Forelimb muscle (tissue), 1 donor: ENCODE measurements around the gene PLEKHS1. TPM values are rescaled to one million over a fixed set of nuclear protein-coding genes. Genes with fewer than 3 reads are reported as not detected.
A peak's percentile ranks its signal among the peaks of the same experiment; 100 is the strongest.
"Not testable (repeated sequence)": the region's sequence is repeated elsewhere in the genome, so short reads cannot be mapped to it uniquely, and the experiment has no call there.

Source experiments
- DNase-seq: peaks from one replicate; pipeline ENCODE4 v3.0.0-alpha.2; 2013; ENCODE audit warnings: low read depth
- polyA plus RNA-seq: library from polyadenylated mRNA; unstranded; fragments of 120-200 nt; gene quantifications from one replicate; pipeline ENCODE4 v1.2.1, GENCODE V29; 2013; ENCODE audit not compliant: insufficient read length

Gene PLEKHS1
- polyA plus RNA-seq, 1 donor = 0.05 TPM

- DNase-seq = no peak
Observed at GRCh38 chr10:113788604-113789083, 37.2 kb downstream of the PLEKHS1 start.

DNA sequence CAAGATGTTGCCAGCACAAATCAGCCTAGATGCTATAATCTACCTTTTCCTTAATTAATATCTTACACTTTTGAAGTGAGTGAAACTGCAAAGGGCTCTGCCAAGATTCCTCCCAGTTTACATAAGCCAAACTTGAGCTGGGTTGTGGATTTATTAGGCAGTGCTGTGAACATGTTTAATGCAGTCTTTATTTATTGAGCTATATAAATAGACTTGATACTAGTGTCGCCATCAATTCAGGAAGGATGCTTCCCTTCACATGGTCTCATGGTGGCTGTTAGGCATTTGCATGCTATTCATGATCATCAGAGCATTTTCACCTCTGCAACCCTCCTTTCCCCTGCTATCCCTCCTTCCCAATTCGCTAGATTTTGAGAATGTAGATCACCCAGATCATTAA lies 40.2 kb downstream of the PLEKHS1 start:
- no peak for DNase-seq

DNA sequence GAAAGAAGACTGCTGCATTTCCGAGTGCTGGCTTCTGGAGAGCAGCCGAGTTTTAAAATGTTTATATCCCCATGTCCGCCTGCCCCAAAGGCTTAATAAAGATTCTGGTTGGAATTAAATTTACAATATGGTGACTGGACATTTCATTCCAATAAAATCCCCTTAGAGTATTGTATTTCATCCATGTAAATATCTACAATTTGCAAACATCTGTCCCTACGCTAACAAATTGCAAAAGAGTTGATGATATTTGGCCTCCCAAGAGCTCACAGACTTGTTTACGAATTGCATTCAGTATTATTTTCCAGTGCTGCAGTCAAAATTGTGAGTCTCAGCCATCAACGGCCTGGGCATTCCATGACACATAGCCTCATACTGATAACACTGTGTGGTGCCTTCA lies 50.1 kb downstream of the PLEKHS1 start:
- DNase-seq = peak; percentile 49

DNA sequence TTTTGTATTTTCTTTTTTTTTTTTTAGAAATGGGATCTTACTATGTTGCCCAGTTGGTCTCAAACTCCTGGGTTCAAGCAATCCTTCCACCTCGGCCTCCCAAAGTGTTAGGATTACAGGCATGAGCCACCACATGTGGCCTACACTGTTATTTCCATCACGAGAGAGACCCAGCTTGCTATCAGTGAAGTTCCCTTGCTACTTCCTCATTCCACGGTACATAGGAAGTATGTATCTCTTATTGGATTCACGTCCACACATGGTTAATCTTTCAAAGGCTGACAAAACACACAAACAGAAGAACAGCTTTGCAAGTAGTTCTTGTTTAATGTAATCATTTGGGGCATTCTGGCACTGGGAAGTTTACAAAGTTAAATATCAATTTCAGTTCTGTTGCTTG lies 51.5 kb downstream of the PLEKHS1 start:
- no peak for DNase-seq

DNA sequence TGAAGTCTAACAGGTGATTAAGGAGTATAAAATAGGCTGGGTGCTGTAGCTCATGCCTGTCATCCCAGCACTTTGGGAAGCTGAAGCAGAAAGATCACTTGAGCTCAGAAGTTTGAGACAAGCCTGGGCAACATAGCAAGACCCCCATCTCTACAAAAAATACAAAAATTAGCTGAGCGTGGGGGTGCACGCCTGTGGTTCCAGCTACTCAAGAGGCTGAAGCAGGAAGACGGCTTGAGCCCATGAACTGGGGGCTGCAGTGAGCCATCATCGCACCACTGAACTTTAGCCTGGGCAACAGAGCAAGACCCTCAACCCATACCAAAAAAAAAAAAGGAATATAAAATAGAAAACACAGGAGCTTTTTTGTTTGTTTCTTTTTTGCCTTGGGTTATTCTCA lies 55.0 kb downstream of the PLEKHS1 start:
- DNase-seq = no peak

- DNase-seq = no peak
Observed at GRCh38 chr10:113808168-113808567, 56.7 kb downstream of the PLEKHS1 start.

DNA sequence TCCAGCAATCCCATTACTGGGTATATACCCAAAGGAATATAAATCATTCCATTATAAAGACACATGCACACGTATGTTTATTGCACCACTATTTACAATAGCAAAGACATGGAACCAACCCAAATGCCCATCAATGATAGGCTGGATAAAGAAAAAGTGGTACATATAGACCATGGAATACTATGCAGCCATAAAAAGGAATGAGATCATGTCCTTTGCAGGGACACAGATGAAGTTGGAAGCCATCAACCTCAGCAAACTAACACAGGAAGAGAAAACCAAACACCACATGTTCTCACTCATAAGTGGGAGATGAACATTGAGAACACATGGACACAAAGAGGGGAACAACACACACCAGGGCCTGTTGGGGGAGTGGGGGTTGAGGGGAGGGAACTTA lies 63.2 kb downstream of the PLEKHS1 start:
- not testable (repeated sequence) for DNase-seq

GRCh38 chr10:113819989-113820388 lies 68.5 kb downstream of the PLEKHS1 start:
- DNase-seq = no peak

DNA sequence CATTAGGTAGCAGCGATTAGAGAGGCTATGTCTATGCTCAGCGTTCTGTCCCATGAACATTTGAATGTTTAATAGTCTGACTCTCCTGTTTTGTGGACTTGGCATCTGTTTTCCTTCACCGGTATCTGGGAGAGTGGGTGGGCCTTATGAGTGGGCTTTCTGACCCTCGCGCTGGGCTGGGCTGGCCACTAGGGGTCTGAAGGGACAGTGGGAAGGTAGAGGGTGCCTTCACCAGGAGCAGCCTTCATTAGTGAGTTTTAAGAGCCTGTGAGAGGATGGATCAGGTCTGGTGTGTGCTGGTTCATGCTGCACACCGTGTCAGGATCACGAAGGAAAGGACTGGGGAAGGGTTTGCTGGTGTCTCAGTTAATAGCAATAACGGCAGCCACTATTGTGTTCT lies 69.0 kb downstream of the PLEKHS1 start:
- no peak for DNase-seq

DNA sequence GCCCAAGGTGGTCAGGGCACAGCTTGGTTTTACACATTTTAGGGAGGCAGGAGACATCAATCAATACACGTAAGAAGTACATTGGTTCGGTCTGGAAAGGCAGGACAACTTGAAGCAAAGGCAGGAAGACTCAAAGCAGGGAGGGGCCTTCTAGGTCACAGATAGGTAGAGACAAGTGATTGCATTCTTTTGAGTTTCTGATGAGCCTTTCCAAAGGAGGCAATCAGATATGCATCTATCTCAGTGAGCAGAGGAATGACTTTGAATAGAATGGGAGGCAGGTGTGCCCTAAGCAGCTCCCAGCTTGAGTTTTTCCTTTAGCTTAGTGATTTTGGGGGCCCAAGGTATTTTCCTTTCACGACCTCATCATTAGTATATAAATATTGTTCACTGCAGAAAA lies 69.8 kb downstream of the PLEKHS1 start:
- DNase-seq = not testable (repeated sequence)

DNA sequence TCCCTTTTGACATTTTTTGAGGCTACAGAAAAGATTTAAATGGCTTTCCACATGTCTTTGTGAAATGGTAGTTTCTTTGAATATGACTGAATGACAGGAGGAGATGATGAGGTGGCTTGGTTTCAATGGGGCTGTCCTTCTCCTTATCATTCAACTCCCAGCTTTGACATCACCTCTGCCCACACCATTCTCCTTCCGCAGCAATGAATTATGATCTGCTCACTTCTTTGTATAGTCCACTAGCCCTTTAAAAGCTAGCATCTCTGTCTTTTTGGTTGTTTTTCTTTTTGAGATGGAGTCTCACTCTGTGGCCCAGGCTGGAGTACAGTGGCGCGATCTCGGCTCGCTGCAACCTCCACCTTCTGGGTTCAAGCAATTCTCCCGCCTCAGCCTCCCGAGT lies 70.7 kb downstream of the PLEKHS1 start:
- no peak for DNase-seq

GRCh38 chr10:113823389-113823788 lies 71.9 kb downstream of the PLEKHS1 start:
- DNase-seq = no peak

GRCh38 chr10:113825791-113826190 lies 74.3 kb downstream of the PLEKHS1 start:
- DNase-seq = no peak

GRCh38 chr10:113828567-113828966 lies 77.1 kb downstream of the PLEKHS1 start:
- DNase-seq = not testable (repeated sequence)

Other genes with a start within 250 kb of the PLEKHS1 start
- 0.19 TPM for gene HABP2, start 198.6 kb upstream of the PLEKHS1 start, polyA plus RNA-seq
- gene NRAP, start 87.6 kb upstream of the PLEKHS1 start, polyA plus RNA-seq = 31.5 TPM
- gene CASP7, start 71.8 kb upstream of the PLEKHS1 start, polyA plus RNA-seq = 14.0 TPM
- gene DCLRE1A, start 102.4 kb downstream of the PLEKHS1 start, polyA plus RNA-seq = 5.0 TPM
- gene NHLRC2, start 103.0 kb downstream of the PLEKHS1 start, polyA plus RNA-seq = 16.1 TPM